Hepatocyte (in vitro differentiated cells): ENCODE data around the gene GYG1. TPM values are rescaled to one million over a fixed set of nuclear protein-coding genes. Genes with fewer than 3 reads are reported as not detected.

ENCODE experiments used
- DNase-seq: peaks from one replicate; pipeline ENCODE4 v3.0.0-alpha.2; 2016; ENCODE audit warnings: low spot score
- H2AFZ ChIP-seq: fragments of 200-600 bp; sonication (generic); 2 replicates; pipeline ENCODE4 v1.6.0; 2016; ENCODE audit warnings: antibody characterized with exemption, mild to moderate bottlenecking
- H3K27ac ChIP-seq: fragments of 200-600 bp; sonication (generic); 2 replicates; pipeline ENCODE4 v1.5.1; 2016; ENCODE audit warnings: mild to moderate bottlenecking
- H3K27me3 ChIP-seq: fragments of 200-600 bp; sonication (generic); 2 replicates; pipeline ENCODE4 v1.6.1; 2016
- H3K36me3 ChIP-seq: fragments of 200-600 bp; sonication (generic); replicated peaks from 2 replicates; pipeline ENCODE4 v1.5.1; 2016; ENCODE audit warnings: low read depth; ENCODE audit not compliant: insufficient read depth
- H3K4me1 ChIP-seq: fragments of 200-600 bp; sonication (generic); 2 replicates; pipeline ENCODE4 v1.5.1; 2016; ENCODE audit warnings: mild to moderate bottlenecking, moderate library complexity; ENCODE audit not compliant: insufficient read depth
- H3K4me2 ChIP-seq: fragments of 200-600 bp; sonication (generic); 2 replicates; pipeline ENCODE4 v1.6.0; 2016
- H3K4me3 ChIP-seq: fragments of 200-600 bp; sonication (generic); 2 replicates; pipeline ENCODE4 v1.5.1; 2016; ENCODE audit warnings: mild to moderate bottlenecking
- H3K79me2 ChIP-seq: fragments of 200-600 bp; sonication (generic); 2 replicates; pipeline ENCODE4 v1.6.0; 2017; ENCODE audit warnings: mild to moderate bottlenecking
- H3K9me2 ChIP-seq: fragments of 200-600 bp; sonication (generic); replicated peaks from 2 replicates; pipeline ENCODE4 v1.6.0; 2017; ENCODE audit warnings: mild to moderate bottlenecking; ENCODE audit not compliant: insufficient read depth
- H3K9me3 ChIP-seq: fragments of 200-600 bp; sonication (generic); 2 replicates; pipeline ENCODE4 v1.5.1; 2016; ENCODE audit warnings: low read depth, mild to moderate bottlenecking
- H4K20me1 ChIP-seq: fragments of 200-600 bp; sonication (generic); 2 replicates; pipeline ENCODE4 v1.6.0; 2016; ENCODE audit warnings: mild to moderate bottlenecking; ENCODE audit not compliant: insufficient read depth, poor library complexity, severe bottlenecking
- EZH2 ChIP-seq: fragments of 200-600 bp; sonication (generic); IDR thresholded peaks from 2 replicates; pipeline ENCODE4 v1.6.1; 2016; ENCODE audit warnings: antibody characterized with exemption, mild to moderate bottlenecking, borderline replicate concordance
- EZH2phosphoT487 ChIP-seq: fragments of 200-600 bp; sonication (generic); IDR thresholded peaks from one replicate; pipeline ENCODE4 v1.6.1; 2018; ENCODE audit warnings: antibody characterized with exemption, mild to moderate bottlenecking, low read depth, moderate library complexity; ENCODE audit not compliant: unreplicated experiment, severe bottlenecking
- WGBS: methylation state at CpG from one replicate; pipeline ENCODE4 v1.1.6; 2016; ENCODE audit warnings: low lambda C conversion rate; ENCODE audit errors: missing lambda C conversion rate; 5-methylcytosine and 5-hydroxymethylcytosine counted together
- polyA plus RNA-seq: library from polyadenylated mRNA; unstranded; fragments of >200 nt; fragmentation: Nextera tagmentation; extraction: Ambion mirVana; gene quantifications from 2 replicates; pipeline ENCODE4 v1.2.1, GENCODE V29; 2016
- total RNA-seq: library from RNA; depleted of rRNA; stranded (reverse); fragments of >200 nt; gene quantifications from 2 replicates; pipeline ENCODE4 v1.2.3, GENCODE V29; 2014
- TF ChIP-seq, protein P1 (sequence below): fragments of 200-600 bp; sonication (generic); IDR thresholded peaks from 2 replicates; pipeline ENCODE4 v1.5.1; 2016; ENCODE audit warnings: antibody characterized with exemption, mild to moderate bottlenecking; ENCODE audit not compliant: poor library complexity

The GYG1 gene
- total and polyA plus RNA-seq, 2 experiments from 2014 or later = 26.2 to 50.3 TPM

DNA sequence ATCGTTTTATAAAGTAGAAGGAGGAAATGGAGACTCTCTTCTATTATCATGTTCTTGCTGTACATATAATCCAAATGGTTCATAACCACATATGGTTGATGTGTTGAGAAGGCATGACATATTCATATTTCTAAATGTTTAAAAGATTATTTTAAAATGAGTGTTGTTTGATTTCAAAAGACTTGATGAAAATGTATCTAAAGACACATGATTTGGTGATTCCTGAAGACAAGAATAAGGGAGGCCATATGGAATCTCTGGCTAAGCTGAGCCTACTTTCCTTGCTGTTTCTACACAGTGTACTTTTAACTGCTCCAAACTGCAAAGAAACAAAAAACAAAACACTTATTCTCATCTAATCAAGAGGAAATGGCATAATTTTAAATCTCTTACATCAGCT, 23.0 kb upstream of the GYG1 start:
- no peak overlapping the region for H2AFZ ChIP-seq
- no peak overlapping the region for H3K4me2 ChIP-seq
- H3K27ac ChIP-seq = no peak overlapping the region
- H3K27me3 ChIP-seq = no peaks in the 10 kb centered on the region
- 78% methylated on average over 1 of the region's 1 CpG for WGBS
- H3K9me2 ChIP-seq = no peaks in the 10 kb centered on the region
- no peak overlapping the region for H3K4me3 ChIP-seq
- H4K20me1 ChIP-seq = no peaks in the 10 kb centered on the region
- H3K79me2 ChIP-seq = no peaks in the 10 kb centered on the region
- TF ChIP-seq EZH2 (no peak), EZH2phosphoT487 (no peak)
- TF ChIP-seq, protein P1, sequence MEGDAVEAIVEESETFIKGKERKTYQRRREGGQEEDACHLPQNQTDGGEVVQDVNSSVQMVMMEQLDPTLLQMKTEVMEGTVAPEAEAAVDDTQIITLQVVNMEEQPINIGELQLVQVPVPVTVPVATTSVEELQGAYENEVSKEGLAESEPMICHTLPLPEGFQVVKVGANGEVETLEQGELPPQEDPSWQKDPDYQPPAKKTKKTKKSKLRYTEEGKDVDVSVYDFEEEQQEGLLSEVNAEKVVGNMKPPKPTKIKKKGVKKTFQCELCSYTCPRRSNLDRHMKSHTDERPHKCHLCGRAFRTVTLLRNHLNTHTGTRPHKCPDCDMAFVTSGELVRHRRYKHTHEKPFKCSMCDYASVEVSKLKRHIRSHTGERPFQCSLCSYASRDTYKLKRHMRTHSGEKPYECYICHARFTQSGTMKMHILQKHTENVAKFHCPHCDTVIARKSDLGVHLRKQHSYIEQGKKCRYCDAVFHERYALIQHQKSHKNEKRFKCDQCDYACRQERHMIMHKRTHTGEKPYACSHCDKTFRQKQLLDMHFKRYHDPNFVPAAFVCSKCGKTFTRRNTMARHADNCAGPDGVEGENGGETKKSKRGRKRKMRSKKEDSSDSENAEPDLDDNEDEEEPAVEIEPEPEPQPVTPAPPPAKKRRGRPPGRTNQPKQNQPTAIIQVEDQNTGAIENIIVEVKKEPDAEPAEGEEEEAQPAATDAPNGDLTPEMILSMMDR = no peak
- no peak for DNase-seq
- no peaks in the 10 kb centered on the region for H3K36me3 ChIP-seq
- H3K9me3 ChIP-seq = no peaks in the 10 kb centered on the region
- H3K4me1 ChIP-seq = no peaks in the 10 kb centered on the region

DNA sequence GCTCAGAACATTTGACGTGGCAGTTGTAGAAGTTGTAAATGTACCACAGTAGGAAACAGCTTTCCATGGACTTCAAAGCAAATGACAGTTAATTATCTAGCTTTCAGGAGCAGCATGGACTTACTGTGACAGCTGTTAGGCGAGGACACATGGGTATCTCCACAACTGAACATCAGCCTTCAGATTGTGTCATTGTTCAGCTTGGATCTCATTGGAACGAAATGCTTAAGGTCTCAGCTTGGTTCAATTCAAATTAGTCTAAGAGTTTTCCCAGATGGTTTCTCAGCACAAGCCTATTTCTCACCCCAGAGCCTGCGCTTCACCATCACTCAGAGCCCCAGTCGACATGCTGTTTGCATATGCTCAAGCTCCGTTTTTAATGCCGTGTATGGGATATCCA, 21.1 kb upstream of the GYG1 start:
- H3K79me2 ChIP-seq = no peaks in the 10 kb centered on the region
- 87% methylated on average over 7 of the region's 7 CpGs for WGBS
- H3K27me3 ChIP-seq = no peaks in the 10 kb centered on the region
- H3K9me3 ChIP-seq = no peaks in the 10 kb centered on the region
- H4K20me1 ChIP-seq = no peaks in the 10 kb centered on the region
- no peak overlapping the region for H3K4me3 ChIP-seq
- TF ChIP-seq EZH2phosphoT487 = no peak
- TF ChIP-seq EZH2 = no peak
- TF ChIP-seq, protein P1 = no peak
- H3K27ac ChIP-seq = no peak overlapping the region
- H3K4me2 ChIP-seq = no peak overlapping the region
- no peak for DNase-seq
- no peaks in the 10 kb centered on the region for H3K4me1 ChIP-seq
- H3K9me2 ChIP-seq = no peaks in the 10 kb centered on the region
- H2AFZ ChIP-seq = no peak overlapping the region
- no peaks in the 10 kb centered on the region for H3K36me3 ChIP-seq

DNA sequence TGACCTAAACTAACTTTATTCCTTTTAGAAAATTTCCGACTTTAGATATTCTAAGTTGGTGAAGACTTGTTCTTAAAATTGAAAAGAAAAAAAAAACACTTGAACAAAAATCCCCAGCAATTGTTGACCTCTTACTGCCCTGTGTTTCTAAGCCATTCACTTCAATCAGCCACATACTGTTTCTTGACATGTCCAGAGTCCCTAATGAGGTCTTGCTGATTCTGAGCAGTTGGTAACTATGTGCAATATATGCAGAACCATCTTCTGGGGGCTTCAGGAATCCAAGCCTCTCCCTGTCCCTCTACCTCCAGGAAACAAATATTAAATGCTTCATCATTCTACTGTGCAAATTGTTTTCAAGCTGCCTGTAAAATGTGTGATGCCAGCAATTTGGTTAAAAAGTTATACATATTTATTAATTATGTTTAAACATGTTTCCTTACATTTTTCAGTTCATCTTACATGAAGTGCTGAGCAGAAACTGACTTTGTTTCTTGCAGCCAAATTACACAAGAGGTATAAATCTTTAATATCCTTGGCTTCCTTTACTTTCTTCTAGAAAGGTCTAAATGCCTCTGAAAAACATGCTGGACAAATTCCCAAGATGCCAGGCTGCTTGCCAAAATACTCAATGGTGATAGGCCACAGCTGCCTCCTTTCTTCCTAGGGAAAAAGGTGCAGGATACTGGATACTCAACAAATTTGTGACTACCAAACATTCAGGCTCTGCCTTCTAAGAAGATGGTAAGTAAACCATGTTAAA, 19.8 kb upstream of the GYG1 start:
- H2AFZ ChIP-seq = no peak overlapping the region
- H3K79me2 ChIP-seq = no peaks in the 10 kb centered on the region
- no peak overlapping the region for H3K27ac ChIP-seq
- DNase-seq = no peak
- H3K27me3 ChIP-seq = no peaks in the 10 kb centered on the region
- H3K4me1 ChIP-seq = no peaks in the 10 kb centered on the region
- H3K9me2 ChIP-seq = no peaks in the 10 kb centered on the region
- H3K4me3 ChIP-seq = no peak overlapping the region
- no peaks in the 10 kb centered on the region for H3K36me3 ChIP-seq
- WGBS = 88% methylated on average over 1 of the region's 1 CpG
- no peaks in the 10 kb centered on the region for H4K20me1 ChIP-seq
- H3K9me3 ChIP-seq = no peaks in the 10 kb centered on the region
- no peak for TF ChIP-seq EZH2phosphoT487
- no peak overlapping the region for H3K4me2 ChIP-seq

DNA sequence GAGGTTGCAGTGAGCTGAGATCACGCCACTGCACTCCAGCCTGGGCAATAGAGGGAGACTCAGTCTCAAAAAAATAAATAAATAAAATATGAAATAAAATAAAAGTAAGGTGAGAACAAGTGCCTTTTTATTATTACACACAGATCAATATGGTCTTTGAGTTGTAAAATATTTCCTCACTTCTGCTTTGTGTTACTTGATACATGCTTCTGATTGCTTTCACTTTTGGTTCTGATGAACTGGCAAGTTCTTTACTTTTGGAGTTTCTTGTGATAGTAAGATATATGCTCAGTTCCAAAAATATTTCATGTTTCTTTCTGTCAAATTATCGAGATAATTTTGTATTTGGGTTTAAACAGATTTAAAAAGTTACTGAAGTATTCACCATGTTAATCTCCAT, 16.6 kb upstream of the GYG1 start:
- 93% methylated on average over 2 of the region's 2 CpGs for WGBS
- H3K79me2 ChIP-seq = no peaks in the 10 kb centered on the region
- DNase-seq = no peak

More for the DNA sequence above, 16.6 kb upstream of the GYG1 start:
- no peaks in the 10 kb centered on the region for H3K4me1 ChIP-seq
- H3K4me2 ChIP-seq = no peak overlapping the region
- no peaks in the 10 kb centered on the region for H3K9me2 ChIP-seq
- H3K27ac ChIP-seq = no peak overlapping the region
- no peaks in the 10 kb centered on the region for H3K36me3 ChIP-seq
- H3K4me3 ChIP-seq = no peak overlapping the region
- no peaks in the 10 kb centered on the region for H4K20me1 ChIP-seq
- no peaks in the 10 kb centered on the region for H3K9me3 ChIP-seq
- TF ChIP-seq EZH2 (no peak), EZH2phosphoT487 (no peak)
- TF ChIP-seq, protein P1 = no peak
- H3K27me3 ChIP-seq = no peaks in the 10 kb centered on the region
- no peak overlapping the region for H2AFZ ChIP-seq
